ENCODE measurements around the gene ZNF407. TPM values are rescaled to one million over a fixed set of nuclear protein-coding genes. Genes with fewer than 3 reads are reported as not detected.

The ZNF407 gene
- total RNA-seq, 1 donor from 2014 or later: 16.1 TPM

DNA sequence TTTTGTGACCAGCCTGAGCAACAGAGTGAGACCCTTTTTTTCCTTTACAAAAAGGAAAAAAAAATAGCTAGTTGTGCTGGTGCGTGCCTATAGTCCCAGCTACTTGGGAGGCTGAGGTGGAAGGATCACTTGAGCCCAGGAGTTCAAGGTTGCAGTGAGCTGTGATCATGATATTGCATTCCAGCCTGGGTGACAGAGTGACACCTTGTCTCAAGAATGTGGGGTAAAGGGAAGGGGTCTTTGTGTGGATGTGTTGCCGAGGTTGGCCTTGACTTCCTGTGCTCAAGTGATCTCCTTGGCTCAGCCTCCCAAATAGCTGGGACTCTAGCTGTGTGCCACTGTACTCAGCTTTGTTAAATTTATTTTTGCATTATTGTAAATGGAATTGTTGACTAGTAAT lies 120.6 kb downstream of the ZNF407 start:
- intact Hi-C loops (cut with DNase I): no loop called here
- TF ChIP-seq, protein P1, sequence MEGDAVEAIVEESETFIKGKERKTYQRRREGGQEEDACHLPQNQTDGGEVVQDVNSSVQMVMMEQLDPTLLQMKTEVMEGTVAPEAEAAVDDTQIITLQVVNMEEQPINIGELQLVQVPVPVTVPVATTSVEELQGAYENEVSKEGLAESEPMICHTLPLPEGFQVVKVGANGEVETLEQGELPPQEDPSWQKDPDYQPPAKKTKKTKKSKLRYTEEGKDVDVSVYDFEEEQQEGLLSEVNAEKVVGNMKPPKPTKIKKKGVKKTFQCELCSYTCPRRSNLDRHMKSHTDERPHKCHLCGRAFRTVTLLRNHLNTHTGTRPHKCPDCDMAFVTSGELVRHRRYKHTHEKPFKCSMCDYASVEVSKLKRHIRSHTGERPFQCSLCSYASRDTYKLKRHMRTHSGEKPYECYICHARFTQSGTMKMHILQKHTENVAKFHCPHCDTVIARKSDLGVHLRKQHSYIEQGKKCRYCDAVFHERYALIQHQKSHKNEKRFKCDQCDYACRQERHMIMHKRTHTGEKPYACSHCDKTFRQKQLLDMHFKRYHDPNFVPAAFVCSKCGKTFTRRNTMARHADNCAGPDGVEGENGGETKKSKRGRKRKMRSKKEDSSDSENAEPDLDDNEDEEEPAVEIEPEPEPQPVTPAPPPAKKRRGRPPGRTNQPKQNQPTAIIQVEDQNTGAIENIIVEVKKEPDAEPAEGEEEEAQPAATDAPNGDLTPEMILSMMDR (IDR thresholded peaks at IDR 0.05): no peak

DNA sequence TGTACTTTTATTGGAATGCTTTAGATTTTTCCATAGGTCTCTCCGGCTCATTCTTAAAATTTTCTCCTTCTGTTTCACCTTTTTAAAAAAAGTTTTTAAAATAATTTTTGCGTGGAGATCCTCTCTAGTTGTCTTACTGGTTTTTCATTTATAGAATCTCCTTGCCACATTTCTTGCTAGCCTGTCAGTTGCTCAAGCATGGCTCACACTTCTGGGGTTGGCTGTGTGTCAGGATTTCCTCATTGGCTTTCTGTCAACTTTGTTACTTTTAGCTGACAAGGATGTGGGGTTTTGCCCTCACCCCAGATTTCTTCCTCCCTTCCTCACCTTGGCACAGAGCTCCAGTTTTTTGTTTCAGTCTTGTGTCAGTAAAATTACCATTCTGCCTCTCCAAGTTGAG lies 124.6 kb downstream of the ZNF407 start:
- no peaks in the 10 kb centered on the region for H3K36me3 ChIP-seq
- no peaks in the 10 kb centered on the region for H3K9me3 ChIP-seq
- ATAC-seq: peak in 1 of 2 donors; percentile 53
- DNase-seq: no peak
- no peak overlapping the region for H3K27ac ChIP-seq
- H3K4me3 ChIP-seq: no peak overlapping the region
- H3K27me3 ChIP-seq (ENCODE audit: low read depth): no peaks in the 10 kb centered on the region
- peaks cover 8% of the 10 kb centered on the region for H3K4me1 ChIP-seq
- TF ChIP-seq, protein P1 (IDR thresholded peaks at IDR 0.05): no peak
- intact Hi-C loops (cut with DNase I): no loop called here

More for the DNA sequence above, 120.6 kb downstream of the ZNF407 start:
- no peak overlapping the region for H3K4me3 ChIP-seq
- H3K27ac ChIP-seq: no peak overlapping the region
- no peaks in the 10 kb centered on the region for H3K27me3 ChIP-seq (ENCODE audit: low read depth)
- peaks cover 8% of the 10 kb centered on the region for H3K4me1 ChIP-seq
- DNase-seq (no peak), ATAC-seq (no peak)
- H3K36me3 ChIP-seq: no peaks in the 10 kb centered on the region
- H3K9me3 ChIP-seq: no peaks in the 10 kb centered on the region

DNA sequence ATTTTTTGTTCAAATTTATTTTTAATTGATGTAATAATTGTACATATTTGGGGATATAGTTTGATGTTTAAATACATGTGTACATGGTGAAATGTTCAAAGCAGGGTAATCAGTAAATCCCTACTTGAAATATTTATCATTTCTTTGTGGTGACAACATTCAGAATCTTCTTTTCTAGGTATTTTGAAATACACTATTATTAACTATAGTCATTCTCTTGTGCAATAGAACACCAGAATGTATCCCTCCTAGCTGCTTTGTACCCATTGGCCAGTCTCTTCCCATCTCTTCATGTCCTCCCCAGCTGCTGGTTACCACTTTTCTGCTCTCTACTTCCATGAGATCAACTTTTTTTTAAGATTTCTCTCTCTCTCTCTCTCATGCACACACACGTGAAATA lies 126.5 kb downstream of the ZNF407 start:
- TF ChIP-seq, protein P1 (IDR thresholded peaks at IDR 0.05): no peak
- H3K27me3 ChIP-seq (ENCODE audit: low read depth): no peaks in the 10 kb centered on the region
- H3K4me3 ChIP-seq: no peak overlapping the region
- DNase-seq (no peak), ATAC-seq (no peak)
- H3K36me3 ChIP-seq: no peaks in the 10 kb centered on the region
- no peaks in the 10 kb centered on the region for H3K9me3 ChIP-seq
- peaks cover 8% of the 10 kb centered on the region for H3K4me1 ChIP-seq
- no peak overlapping the region for H3K27ac ChIP-seq
- intact Hi-C loops (cut with DNase I): no loop called here

DNA sequence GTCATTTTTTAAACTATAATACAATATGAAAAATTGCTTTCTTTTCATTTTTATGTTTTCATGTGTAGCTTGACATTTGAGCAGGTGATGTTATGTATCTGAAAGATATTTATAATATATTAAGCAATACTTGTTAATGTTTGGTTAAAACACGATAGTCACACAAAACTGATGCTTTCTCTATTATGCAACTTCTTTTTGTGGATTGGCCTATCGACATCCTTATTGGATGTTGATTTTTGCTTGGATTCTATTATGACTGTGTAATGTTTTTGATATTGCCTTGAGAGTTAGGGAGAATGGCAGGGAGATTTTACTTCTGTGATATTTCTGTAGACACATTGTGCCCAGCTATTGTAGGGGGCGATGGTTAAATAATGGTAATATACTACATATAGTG lies 128.0 kb downstream of the ZNF407 start:
- Histone ChIP-seq H3K36me3 (no peaks in the 10 kb centered on the region), H3K4me1 (peaks cover 8% of the 10 kb centered on the region), H3K27ac (no peak overlapping the region), H3K27me3 (ENCODE audit: low read depth) (no peaks in the 10 kb centered on the region), H3K9me3 (no peaks in the 10 kb centered on the region), H3K4me3 (no peak overlapping the region)
- intact Hi-C loops (cut with DNase I): no loop called here
- DNase-seq: no peak
- TF ChIP-seq, protein P1 (IDR thresholded peaks at IDR 0.05): no peak
- ATAC-seq: no peak

DNA sequence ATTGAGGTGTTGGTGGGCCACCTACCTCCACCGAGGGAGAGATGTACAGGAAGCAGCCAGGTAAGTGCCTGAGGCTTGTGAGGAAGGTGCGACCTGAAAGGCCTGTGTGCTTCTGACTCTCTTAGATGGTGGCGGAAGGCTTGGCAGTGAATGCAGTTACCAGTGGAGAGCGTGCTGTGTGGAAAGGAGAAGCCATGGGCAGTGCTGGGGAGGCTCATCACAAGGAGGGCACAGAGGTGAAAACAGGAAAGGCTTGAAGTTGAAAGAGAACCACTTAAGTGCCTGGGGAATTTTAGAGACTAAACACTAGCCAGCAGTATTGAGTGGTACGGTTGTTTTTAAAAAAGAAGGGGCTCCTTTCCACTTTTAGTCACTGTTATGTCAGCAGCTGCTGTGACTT lies 130.9 kb downstream of the ZNF407 start:
- intact Hi-C loops (cut with DNase I): no loop called here
- no peaks in the 10 kb centered on the region for H3K27me3 ChIP-seq (ENCODE audit: low read depth)
- H3K27ac ChIP-seq: no peak overlapping the region
- no peaks in the 10 kb centered on the region for H3K36me3 ChIP-seq
- H3K4me3 ChIP-seq: no peak overlapping the region
- TF ChIP-seq, protein P1 (IDR thresholded peaks at IDR 0.05): no peak
- ATAC-seq (peak; percentile 62 to 67), DNase-seq (no peak)
- H3K9me3 ChIP-seq: no peaks in the 10 kb centered on the region
- H3K4me1 ChIP-seq: no peaks in the 10 kb centered on the region

DNA sequence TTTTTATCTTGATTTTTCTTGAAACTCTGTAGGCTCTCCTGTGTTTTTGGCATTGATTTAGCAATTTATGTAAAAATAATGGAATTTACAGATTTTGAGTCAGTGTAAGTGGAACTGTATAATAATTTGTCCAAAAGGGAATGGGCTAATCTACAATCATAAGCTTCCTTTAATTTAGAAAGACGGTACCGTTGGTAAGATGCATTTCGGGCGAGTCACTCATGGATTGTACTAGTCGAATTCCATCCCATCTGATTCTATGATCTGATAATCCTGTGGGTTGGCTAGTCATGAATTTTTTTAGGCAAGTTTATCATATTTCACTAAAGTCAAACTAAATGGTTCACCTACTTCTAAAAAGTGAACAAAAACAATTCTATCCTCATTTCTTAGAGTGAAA lies 133.4 kb downstream of the ZNF407 start:
- TF ChIP-seq, protein P1 (IDR thresholded peaks at IDR 0.05): no peak
- no peak for ATAC-seq
- DNase-seq: no peak
- Histone ChIP-seq H3K4me3 (no peak overlapping the region), H3K36me3 (no peaks in the 10 kb centered on the region), H3K4me1 (no peaks in the 10 kb centered on the region), H3K27ac (no peak overlapping the region), H3K27me3 (ENCODE audit: low read depth) (no peaks in the 10 kb centered on the region), H3K9me3 (no peaks in the 10 kb centered on the region)
- intact Hi-C loops (cut with DNase I): no loop called here
